HG03460 (cell line): ENCODE results near the gene ITGB1BP2.
"Not testable (repeated sequence)": the region's sequence is repeated elsewhere in the genome, so short reads cannot be mapped to it uniquely, and the experiment has no call there.

ENCODE experiments used
- ATAC-seq: cut with Tn5 transposase; IDR thresholded peaks from one replicate; pipeline ENCODE4 v1.9.1; 2021; ENCODE audit not compliant: unreplicated experiment

The ITGB1BP2 gene

GRCh38 chrX:71300495-71300894 is 1.1 kb upstream of the ITGB1BP2 start:
- not testable (repeated sequence) for ATAC-seq

GRCh38 chrX:71302461-71303213 is 1.1 kb downstream of the ITGB1BP2 start:
- no peak for ATAC-seq

- ATAC-seq: no peak
These were observed 3.0 kb downstream of the ITGB1BP2 start for GRCh38 chrX:71304561-71304960.

GRCh38 chrX:71315917-71316316 is 14.4 kb downstream of the ITGB1BP2 start:
- no peak for ATAC-seq

GRCh38 chrX:71316959-71317358 is 15.4 kb downstream of the ITGB1BP2 start:
- not testable (repeated sequence) for ATAC-seq

GRCh38 chrX:71320126-71320525 is 18.6 kb downstream of the ITGB1BP2 start:
- ATAC-seq: no peak

- no peak for ATAC-seq
These were observed 20.2 kb downstream of the ITGB1BP2 start for GRCh38 chrX:71321731-71322130.

- not testable (repeated sequence) for ATAC-seq
These were observed 22.9 kb downstream of the ITGB1BP2 start for GRCh38 chrX:71324452-71324851.

- ATAC-seq: no peak
These were observed 24.8 kb downstream of the ITGB1BP2 start for GRCh38 chrX:71326394-71326793.

GRCh38 chrX:71349151-71349665 is 47.7 kb downstream of the ITGB1BP2 start:
- not testable (repeated sequence) for ATAC-seq

GRCh38 chrX:71349867-71350266 is 48.3 kb downstream of the ITGB1BP2 start:
- not testable (repeated sequence) for ATAC-seq

GRCh38 chrX:71352439-71352838 is 50.9 kb downstream of the ITGB1BP2 start:
- ATAC-seq: not testable (repeated sequence)
